C4-2B (cell line): ENCODE measurements around the gene SORBS2.

Experiments used
- CTCF ChIP-seq: fragments of 450-650 bp; conservative IDR thresholded peaks from 2 replicates; pipeline ENCODE4 v1.5.1; 2017; ENCODE audit warnings: mild to moderate bottlenecking
- ZFX ChIP-seq: fragments of 450-650 bp; IDR thresholded peaks from 2 replicates; pipeline ENCODE4 v1.6.1; 2017

GRCh38 chr4:185761352-185762235 is 50.4 kb downstream of the SORBS2 start:
- TF ChIP-seq CTCF, result no peak
- no peak for TF ChIP-seq ZFX
